Measurements from ENCODE around the gene FBLN1.

DNA sequence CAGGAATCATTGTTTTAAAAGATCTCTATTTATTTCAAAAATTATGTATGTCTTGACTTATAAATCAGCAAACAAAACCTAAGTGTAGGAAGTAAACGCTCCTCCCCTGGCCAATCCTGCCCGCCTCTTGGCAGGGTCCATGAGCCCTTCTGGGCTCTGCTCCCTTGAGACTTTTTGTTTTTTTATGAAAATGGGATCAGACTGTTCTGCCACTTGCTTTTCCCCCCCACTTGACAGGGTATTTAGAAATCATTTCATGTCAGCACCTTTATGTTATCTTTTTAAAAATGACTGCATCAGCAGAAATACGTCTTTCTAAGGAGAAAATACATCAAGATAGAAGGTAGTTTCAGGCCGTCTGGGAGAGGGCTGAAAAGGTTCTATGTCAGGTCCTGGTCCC, 35.6 kb downstream of the FBLN1 start:
- TF ChIP-seq POLR2A (IDR thresholded peaks at IDR 0.05; ENCODE audit: low read length), result no peak
- TF ChIP-seq GATA1 (IDR thresholded peaks at IDR 0.05; ENCODE audit: low read depth, low read length), result no peak
